ENCODE measurements around the gene MAGI2. TPM values are rescaled to one million over a fixed set of nuclear protein-coding genes. Genes with fewer than 3 reads are reported as not detected.

Gene MAGI2
- total and polyA plus RNA-seq, 8 donors: 6.1 to 9.2 (median 7.1) TPM

DNA sequence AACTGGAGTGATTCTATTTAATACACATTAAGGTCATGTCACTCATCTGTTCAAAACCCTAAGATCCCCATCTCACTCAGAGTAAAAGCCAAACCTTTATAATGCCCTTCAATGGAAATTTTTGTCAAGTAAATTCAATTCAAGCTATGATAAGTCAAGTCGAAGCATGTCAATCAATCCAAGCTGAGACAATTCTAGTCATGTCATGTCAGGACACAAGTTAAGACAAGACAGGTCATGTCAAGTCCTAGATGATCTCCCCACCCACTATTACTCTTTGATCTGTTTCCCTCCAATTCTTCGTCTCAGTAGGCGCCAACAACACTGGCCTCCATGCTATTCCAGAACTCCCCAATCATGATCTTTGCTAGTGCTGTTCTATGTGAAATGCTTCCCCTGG lies 141.4 kb downstream of the MAGI2 start:
- no peaks in the 10 kb centered on the region for H3K27me3 ChIP-seq
- no peaks in the 10 kb centered on the region for H3K36me3 ChIP-seq
- no peak overlapping the region for H3K27ac ChIP-seq
- no peak overlapping the region for H3K4me3 ChIP-seq
- no peaks in the 10 kb centered on the region for H3K9me3 ChIP-seq
- no peaks in the 10 kb centered on the region for H3K4me1 ChIP-seq
- ATAC-seq (no peak), DNase-seq (no peak)
- TF ChIP-seq CTCF (IDR thresholded peaks at IDR 0.05): no peak
- intact Hi-C loops (cut with DNase I): no loop called here

DNA sequence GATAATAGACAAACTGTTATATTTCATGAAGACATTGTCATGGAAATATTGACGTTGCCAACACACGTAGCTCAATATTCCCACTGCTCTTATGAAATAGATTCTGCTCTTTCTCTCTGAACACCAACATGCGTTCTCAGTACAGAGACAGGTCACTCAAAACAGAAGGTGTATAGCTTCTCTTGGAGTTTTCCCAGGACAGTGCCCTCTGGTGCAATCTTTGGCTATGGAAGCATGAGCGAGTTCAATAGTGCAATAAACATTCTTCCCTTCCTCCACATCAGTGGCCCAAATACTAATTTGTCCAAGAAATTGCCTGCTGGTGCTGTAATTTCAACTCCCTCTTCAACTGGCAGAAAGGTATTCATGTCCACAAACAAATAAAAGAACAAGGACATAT lies 145.3 kb downstream of the MAGI2 start:
- DNase-seq: no peak
- no peak for ATAC-seq
- Histone ChIP-seq H3K4me1 (no peaks in the 10 kb centered on the region), H3K27ac (no peak overlapping the region), H3K36me3 (no peaks in the 10 kb centered on the region), H3K4me3 (no peak overlapping the region), H3K27me3 (no peaks in the 10 kb centered on the region), H3K9me3 (no peaks in the 10 kb centered on the region)
- intact Hi-C loops (cut with DNase I): no loop called here
- TF ChIP-seq CTCF (IDR thresholded peaks at IDR 0.05): no peak

DNA sequence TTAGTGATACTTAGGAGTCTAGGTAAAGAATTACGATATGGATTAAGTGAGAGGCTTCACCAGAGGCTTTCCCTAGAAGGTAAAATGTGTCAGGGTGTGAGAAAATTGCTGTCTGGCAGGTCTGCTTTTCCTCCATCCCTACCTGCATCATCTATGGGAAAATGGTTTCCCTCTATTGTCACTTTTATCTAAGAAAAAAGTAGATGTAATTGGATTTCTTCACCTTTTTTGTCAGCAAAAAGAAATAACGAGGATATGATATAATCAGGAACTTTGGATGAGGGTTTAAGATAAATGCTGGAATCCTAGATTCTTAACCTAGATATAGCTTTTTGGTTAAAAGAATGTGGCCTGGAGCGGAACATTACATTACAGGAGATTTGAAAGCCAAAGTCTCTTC lies 146.1 kb downstream of the MAGI2 start:
- intact Hi-C loops (cut with DNase I): no loop called here
- Histone ChIP-seq H3K36me3 (no peaks in the 10 kb centered on the region), H3K4me3 (no peak overlapping the region), H3K9me3 (no peaks in the 10 kb centered on the region), H3K4me1 (no peaks in the 10 kb centered on the region), H3K27me3 (no peaks in the 10 kb centered on the region), H3K27ac (no peak overlapping the region)
- TF ChIP-seq CTCF (IDR thresholded peaks at IDR 0.05): no peak
- DNase-seq (no peak), ATAC-seq (no peak)

DNA sequence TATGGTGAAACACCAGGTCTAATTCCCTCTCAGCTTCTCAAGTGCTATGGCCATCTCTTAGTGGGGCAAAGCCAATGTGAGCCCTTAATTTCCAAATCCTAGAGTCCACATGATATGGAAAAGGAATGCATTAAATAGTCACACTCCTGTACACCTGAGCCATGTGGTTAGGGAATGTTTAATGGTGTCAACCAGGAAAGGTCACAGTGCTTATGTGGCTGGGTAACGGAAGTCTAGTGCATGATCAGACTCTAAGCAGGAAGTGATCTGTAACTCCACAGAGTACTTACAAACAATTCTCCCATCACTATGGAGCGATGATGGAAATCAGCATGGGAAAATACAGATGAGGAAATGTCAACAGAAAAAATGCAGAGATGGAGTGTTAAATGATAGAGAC lies 148.8 kb downstream of the MAGI2 start:
- no peaks in the 10 kb centered on the region for H3K4me1 ChIP-seq
- TF ChIP-seq CTCF (IDR thresholded peaks at IDR 0.05): no peak
- DNase-seq (no peak), ATAC-seq (no peak)
- no peak overlapping the region for H3K27ac ChIP-seq
- no peaks in the 10 kb centered on the region for H3K9me3 ChIP-seq
- no peaks in the 10 kb centered on the region for H3K36me3 ChIP-seq
- intact Hi-C loops (cut with DNase I): no loop called here
- no peaks in the 10 kb centered on the region for H3K27me3 ChIP-seq
- no peak overlapping the region for H3K4me3 ChIP-seq

DNA sequence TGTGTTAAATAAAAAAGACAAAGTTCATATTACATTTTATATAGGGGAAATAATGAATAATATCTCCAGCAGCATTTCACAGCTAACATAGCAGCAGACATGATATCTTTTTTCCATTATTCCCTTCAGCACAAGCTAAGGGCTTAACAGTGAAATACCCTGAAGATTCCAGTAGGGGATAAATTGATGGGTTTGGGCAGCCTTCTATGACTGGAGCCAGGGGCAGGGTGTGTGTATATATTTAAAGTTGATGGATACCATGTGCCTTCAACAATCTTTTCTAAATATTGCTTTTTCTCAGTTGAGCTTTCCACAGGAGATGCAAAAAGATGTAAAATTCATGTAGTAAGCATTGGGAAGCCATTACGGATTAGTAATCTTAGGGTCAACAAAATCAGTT lies 151.2 kb downstream of the MAGI2 start:
- H3K9me3 ChIP-seq: no peaks in the 10 kb centered on the region
- intact Hi-C loops (cut with DNase I): no loop called here
- no peak overlapping the region for H3K4me3 ChIP-seq
- H3K27me3 ChIP-seq: no peaks in the 10 kb centered on the region
- TF ChIP-seq CTCF (IDR thresholded peaks at IDR 0.05): no peak
- H3K27ac ChIP-seq: no peak overlapping the region
- no peaks in the 10 kb centered on the region for H3K4me1 ChIP-seq
- H3K36me3 ChIP-seq: no peaks in the 10 kb centered on the region
- ATAC-seq (no peak), DNase-seq (no peak)

All from left lung (tissue), 10 donors.